OCI-LY7 (cell line): Measurements from ENCODE around the gene FAM118A.

Experiments used
- CTCF ChIP-seq: fragments of 200-600 bp; sonication (generic); conservative IDR thresholded peaks from 2 replicates; pipeline ENCODE4 v1.5.1; 2014; ENCODE audit warnings: mild to moderate bottlenecking, antibody characterized with exemption, low read length, moderate library complexity, mixed read lengths
- EZH2phosphoT487 ChIP-seq: fragments of 200-600 bp; sonication (generic); IDR thresholded peaks from 2 replicates; pipeline ENCODE4 v1.6.1; 2018; ENCODE audit warnings: low read depth, borderline replicate concordance, mild to moderate bottlenecking, mixed run types, antibody characterized with exemption, low read length, moderate library complexity, mixed read lengths

- no peak for TF ChIP-seq CTCF
- no peak for TF ChIP-seq EZH2phosphoT487
Measured at GRCh38 chr22:45328822-45329529, 19.2 kb downstream of the FAM118A start.
